ENCODE results near the gene DESI1. TPM values are rescaled to one million over a fixed set of nuclear protein-coding genes. Genes with fewer than 3 reads are reported as not detected.
"Not testable (repeated sequence)": the region's sequence is repeated elsewhere in the genome, so short reads cannot be mapped to it uniquely, and the experiment has no call there.

Gene DESI1
- total RNA-seq, 2 donors from 2014 or later, result 16.3 to 19.1 TPM

DNA sequence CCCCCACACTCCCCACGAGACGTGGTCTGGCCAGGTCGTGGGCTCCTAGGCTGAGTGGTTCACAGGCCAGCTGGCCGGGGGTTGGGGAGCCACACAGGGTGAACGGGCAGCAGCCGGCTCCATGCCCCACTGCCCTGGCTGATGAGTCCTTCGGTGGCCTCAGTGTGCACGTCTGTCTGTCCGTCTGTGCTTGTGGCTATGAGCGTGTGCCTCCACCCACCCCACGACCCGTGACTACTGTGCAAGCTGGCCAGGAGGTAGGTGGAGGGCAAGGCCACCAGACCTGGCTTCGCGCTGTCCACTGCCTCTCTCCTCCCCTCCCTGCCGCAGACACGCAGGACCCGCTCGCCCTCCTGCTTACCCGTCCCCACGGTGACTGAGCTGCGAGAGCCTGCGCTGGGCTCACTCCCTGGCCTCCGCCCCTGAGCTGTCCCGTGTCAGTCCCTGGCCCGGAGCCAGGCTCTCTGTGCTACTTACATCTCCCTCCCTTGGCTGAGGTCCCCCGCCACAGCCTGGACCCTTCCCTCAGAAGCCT lies 45.9 kb downstream of the DESI1 start:
- Mint-ChIP-seq H3K4me1 (peaks cover 8% of the 10 kb centered on the region), H3K36me3 (ENCODE audit: low read depth) (peaks cover 2% of the 10 kb centered on the region), H3K4me3 (no peak overlapping the region), H3K27me3 (no peaks in the 10 kb centered on the region), H3K27ac (no peak overlapping the region)
- H3K9me3 ChIP-seq (ENCODE audit: control insufficient read depth, low read length, poor library complexity, severe bottlenecking), result no peaks in the 10 kb centered on the region
- DNase-seq, result no peak
- no peak for ATAC-seq

GRCh38 chr22:41573677-41574076 lies 47.2 kb downstream of the DESI1 start:
- no peaks in the 10 kb centered on the region for H3K36me3 Mint-ChIP-seq (ENCODE audit: low read depth)
- H3K27ac Mint-ChIP-seq, result no peak overlapping the region
- H3K4me1 Mint-ChIP-seq, result peaks cover 8% of the 10 kb centered on the region
- DNase-seq, result no peak
- no peaks in the 10 kb centered on the region for H3K27me3 Mint-ChIP-seq
- H3K9me3 ChIP-seq (ENCODE audit: control insufficient read depth, low read length, poor library complexity, severe bottlenecking), result no peaks in the 10 kb centered on the region
- H3K4me3 Mint-ChIP-seq, result no peak overlapping the region
- no peak for ATAC-seq

DNA sequence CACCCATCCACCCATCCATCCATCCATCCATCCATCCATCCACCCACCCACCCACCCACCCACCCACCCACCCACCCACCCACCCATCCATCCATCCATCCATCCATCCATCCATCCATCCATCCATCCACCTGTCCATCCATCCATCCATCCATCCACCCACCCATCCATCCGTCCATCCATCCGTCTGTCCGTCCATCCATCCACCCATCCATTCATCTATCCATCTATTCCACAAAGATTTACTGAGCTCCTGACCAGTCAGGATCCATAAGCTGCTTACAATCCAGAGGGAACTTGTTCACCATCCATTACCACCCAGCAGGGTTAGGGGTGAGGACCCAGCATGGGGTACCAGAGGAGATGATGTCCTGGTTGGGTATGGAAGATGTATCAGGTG lies 48.5 kb downstream of the DESI1 start:
- not testable (repeated sequence) for H3K4me1 Mint-ChIP-seq; H3K4me3 Mint-ChIP-seq; H3K27ac Mint-ChIP-seq; H3K36me3 Mint-ChIP-seq (ENCODE audit: low read depth); H3K27me3 Mint-ChIP-seq; H3K9me3 ChIP-seq (ENCODE audit: control insufficient read depth, low read length, poor library complexity, severe bottlenecking); ATAC-seq; DNase-seq

DNA sequence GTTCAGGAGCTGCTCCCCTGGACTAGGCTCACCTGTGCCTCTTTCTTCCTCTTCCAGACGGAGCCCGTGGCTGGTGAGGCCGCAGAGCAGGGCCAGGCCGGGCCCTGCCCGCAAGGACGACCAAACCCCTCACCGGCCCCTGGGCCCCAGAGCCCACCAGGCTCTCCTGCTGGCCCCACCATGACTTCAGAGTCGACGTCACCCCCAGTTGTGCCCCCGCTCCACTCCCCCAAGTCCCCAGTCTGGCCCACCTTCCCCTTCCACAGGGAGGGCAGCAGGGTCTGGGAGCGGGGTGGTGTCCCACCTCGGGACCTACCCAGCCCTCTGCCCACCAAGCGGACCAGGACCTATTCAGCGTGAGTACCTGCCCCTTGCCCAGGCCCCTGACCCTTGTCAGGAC lies 49.1 kb downstream of the DESI1 start:
- Mint-ChIP-seq H3K4me1 (peaks cover 4% of the 10 kb centered on the region), H3K27me3 (no peaks in the 10 kb centered on the region), H3K36me3 (ENCODE audit: low read depth) (no peaks in the 10 kb centered on the region), H3K4me3 (no peak overlapping the region), H3K27ac (no peak overlapping the region)
- ATAC-seq (no peak), DNase-seq (no peak)
- no peaks in the 10 kb centered on the region for H3K9me3 ChIP-seq (ENCODE audit: control insufficient read depth, low read length, poor library complexity, severe bottlenecking)

DNA sequence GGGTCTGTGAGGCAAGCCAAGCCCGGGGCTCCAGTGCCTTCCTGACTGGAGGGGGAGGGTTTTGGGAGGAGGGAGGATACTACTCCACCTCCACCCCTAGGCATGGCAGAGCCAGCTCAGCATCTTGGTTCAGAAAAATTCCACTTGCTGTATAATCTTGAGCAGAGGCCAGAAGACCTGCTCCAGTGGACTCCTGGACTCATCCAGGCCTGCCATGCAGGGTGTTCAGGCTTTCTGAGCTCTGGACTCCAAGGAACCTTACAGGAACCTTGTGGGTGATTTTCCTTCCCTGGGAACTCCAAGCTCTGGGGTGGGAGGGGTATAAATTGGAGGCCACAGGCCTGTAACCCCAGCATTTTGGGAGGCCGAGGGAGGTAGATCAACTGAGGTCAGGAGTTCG lies 50.6 kb downstream of the DESI1 start:
- Mint-ChIP-seq H3K36me3 (ENCODE audit: low read depth) (no peaks in the 10 kb centered on the region), H3K27me3 (no peaks in the 10 kb centered on the region), H3K27ac (no peak overlapping the region), H3K4me3 (no peak overlapping the region), H3K4me1 (peaks cover 4% of the 10 kb centered on the region)
- H3K9me3 ChIP-seq (ENCODE audit: control insufficient read depth, low read length, poor library complexity, severe bottlenecking), result no peaks in the 10 kb centered on the region
- ATAC-seq (no peak), DNase-seq (no peak)

GRCh38 chr22:41568811-41569210 lies 52.0 kb downstream of the DESI1 start:
- H3K9me3 ChIP-seq (ENCODE audit: control insufficient read depth, low read length, poor library complexity, severe bottlenecking), result no peaks in the 10 kb centered on the region
- Mint-ChIP-seq H3K27me3 (no peaks in the 10 kb centered on the region), H3K36me3 (ENCODE audit: low read depth) (no peaks in the 10 kb centered on the region), H3K4me1 (peaks cover 4% of the 10 kb centered on the region), H3K4me3 (no peak overlapping the region), H3K27ac (no peak overlapping the region)
- DNase-seq (no peak), ATAC-seq (no peak)

DNA sequence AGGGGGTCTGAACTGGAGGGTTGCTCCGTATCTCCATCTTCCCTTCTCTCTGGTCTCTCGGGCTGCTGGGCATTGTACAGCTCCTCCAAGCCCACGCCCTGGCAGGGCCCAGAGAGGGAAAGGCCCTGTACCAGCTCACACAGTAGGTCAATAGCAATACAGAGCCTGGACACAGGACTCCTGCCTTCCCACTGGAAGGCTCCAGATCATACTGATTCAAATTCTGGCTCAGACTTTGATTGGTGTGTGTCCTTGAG lies 53.4 kb downstream of the DESI1 start:
- ATAC-seq (no peak), DNase-seq (no peak)
- Mint-ChIP-seq H3K36me3 (ENCODE audit: low read depth) (no peaks in the 10 kb centered on the region), H3K27ac (no peak overlapping the region), H3K4me1 (peaks cover 2% of the 10 kb centered on the region), H3K27me3 (peaks cover under 1% of the 10 kb centered on the region), H3K4me3 (no peak overlapping the region)
- no peaks in the 10 kb centered on the region for H3K9me3 ChIP-seq (ENCODE audit: control insufficient read depth, low read length, poor library complexity, severe bottlenecking)

DNA sequence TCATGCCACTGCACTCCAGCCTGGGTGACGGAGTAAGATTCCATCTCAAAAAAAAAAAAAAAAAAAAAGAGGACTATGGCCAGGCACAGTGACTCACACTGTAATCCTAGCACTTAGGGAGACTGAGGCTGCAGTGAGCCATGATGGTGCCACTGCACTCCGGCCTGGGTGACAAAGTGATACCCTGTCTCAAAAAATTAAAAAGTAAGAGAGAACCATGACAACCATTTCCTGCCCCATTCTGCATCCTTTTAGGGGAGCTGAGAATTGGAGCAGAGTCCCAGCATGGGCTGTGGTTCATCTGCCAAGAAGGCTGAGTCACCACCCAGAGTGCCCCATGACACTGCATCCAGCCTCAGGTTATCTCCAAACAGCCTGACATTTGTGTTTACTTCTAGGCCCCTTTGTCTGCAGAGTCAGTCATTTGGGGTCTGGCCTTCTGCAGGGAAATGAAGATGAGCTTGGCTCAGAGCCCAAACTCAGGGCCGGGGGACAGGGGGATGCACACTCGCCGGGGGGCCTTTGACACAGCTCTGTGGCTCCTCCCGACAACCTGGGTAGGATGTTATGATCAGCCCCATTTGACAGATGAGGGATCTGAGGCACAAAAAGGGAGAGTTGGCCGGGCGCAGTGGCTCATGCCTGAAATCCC lies 55.3 kb downstream of the DESI1 start:
- ATAC-seq, result no peak
- Mint-ChIP-seq H3K27me3 (peaks cover 15% of the 10 kb centered on the region), H3K4me1 (no peaks in the 10 kb centered on the region), H3K36me3 (ENCODE audit: low read depth) (no peaks in the 10 kb centered on the region), H3K27ac (no peak overlapping the region), H3K4me3 (no peak overlapping the region)
- no peaks in the 10 kb centered on the region for H3K9me3 ChIP-seq (ENCODE audit: control insufficient read depth, low read length, poor library complexity, severe bottlenecking)
- no peak for DNase-seq

DNA sequence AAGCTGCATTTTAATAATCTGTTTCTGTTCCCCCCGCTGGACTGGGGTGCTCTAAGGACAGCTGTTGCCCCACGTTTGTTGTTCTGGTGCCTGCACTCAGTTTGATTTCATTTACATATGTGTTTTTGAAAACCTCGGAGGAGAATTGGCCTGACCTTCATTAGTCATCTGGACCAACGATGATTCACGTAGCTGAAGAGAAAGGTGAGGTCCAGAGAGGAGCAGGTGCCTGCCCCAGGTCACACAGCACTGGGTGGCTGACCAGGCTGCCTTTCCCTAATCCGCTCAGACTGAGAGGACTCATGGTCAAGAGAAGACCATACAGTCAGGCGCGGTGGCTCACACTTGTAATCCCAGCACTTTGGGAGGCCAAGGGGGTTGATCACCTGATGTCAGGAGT lies 56.3 kb downstream of the DESI1 start:
- no peak for DNase-seq
- H3K9me3 ChIP-seq (ENCODE audit: control insufficient read depth, low read length, poor library complexity, severe bottlenecking), result no peaks in the 10 kb centered on the region
- no peaks in the 10 kb centered on the region for H3K4me1 Mint-ChIP-seq
- peaks cover 21% of the 10 kb centered on the region for H3K27me3 Mint-ChIP-seq
- no peak overlapping the region for H3K4me3 Mint-ChIP-seq
- no peaks in the 10 kb centered on the region for H3K36me3 Mint-ChIP-seq (ENCODE audit: low read depth)
- H3K27ac Mint-ChIP-seq, result no peak overlapping the region
- no peak for ATAC-seq

DNA sequence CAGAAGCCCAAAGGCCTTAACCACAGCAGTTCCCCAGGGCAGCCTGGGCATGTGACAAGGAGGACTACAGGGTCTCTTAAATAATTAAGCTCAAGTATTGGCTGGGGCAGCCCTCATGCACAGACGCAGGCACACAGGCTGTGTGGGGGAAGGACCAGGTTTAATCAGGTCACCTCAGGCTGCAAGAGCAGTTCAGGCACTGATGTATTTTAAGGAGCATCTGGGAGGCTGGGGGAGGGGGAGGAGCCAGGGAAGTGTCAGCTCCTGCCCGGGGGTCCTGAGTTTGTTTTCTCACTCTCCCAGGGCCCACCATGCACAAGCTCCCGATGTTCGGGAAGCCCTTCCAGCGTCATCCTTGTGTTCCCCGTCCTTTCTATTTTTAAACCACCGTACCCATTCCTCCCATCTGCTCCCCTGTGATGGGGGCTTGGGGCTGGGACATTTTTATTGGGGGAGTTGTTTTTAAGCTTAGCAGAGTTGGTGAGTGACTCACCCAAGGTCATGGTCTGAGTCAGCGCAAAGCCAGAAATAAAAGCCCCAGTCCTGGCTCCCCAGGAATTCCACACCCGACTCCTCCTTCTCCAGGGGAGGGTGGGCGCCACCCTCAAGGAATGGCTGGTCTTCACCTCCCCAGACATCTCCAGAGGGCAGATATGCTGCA lies 57.7 kb downstream of the DESI1 start:
- H3K4me1 Mint-ChIP-seq, result no peaks in the 10 kb centered on the region

GRCh38 chr22:41562461-41562860 lies 58.4 kb downstream of the DESI1 start:
- H3K4me1 Mint-ChIP-seq, result no peaks in the 10 kb centered on the region
- no peaks in the 10 kb centered on the region for H3K9me3 ChIP-seq (ENCODE audit: control insufficient read depth, low read length, poor library complexity, severe bottlenecking)
- DNase-seq (no peak), ATAC-seq (no peak)
- H3K4me3 Mint-ChIP-seq, result no peak overlapping the region
- no peak overlapping the region for H3K27ac Mint-ChIP-seq
- no peaks in the 10 kb centered on the region for H3K36me3 Mint-ChIP-seq (ENCODE audit: low read depth)
- peaks cover 26% of the 10 kb centered on the region for H3K27me3 Mint-ChIP-seq

More for the DNA sequence above, 57.7 kb downstream of the DESI1 start:
- ATAC-seq (no peak), DNase-seq (no peak)
- Mint-ChIP-seq H3K36me3 (ENCODE audit: low read depth) (no peaks in the 10 kb centered on the region), H3K27me3 (peaks cover 21% of the 10 kb centered on the region), H3K27ac (no peak overlapping the region), H3K4me3 (no peak overlapping the region)
- H3K9me3 ChIP-seq (ENCODE audit: control insufficient read depth, low read length, poor library complexity, severe bottlenecking), result no peaks in the 10 kb centered on the region

- no peak for ATAC-seq
- H3K9me3 ChIP-seq (ENCODE audit: control insufficient read depth, low read length, poor library complexity, severe bottlenecking), result no peaks in the 10 kb centered on the region
- H3K36me3 Mint-ChIP-seq (ENCODE audit: low read depth), result no peaks in the 10 kb centered on the region
- H3K4me1 Mint-ChIP-seq, result no peaks in the 10 kb centered on the region
- no peak overlapping the region for H3K27ac Mint-ChIP-seq
- no peak for DNase-seq
- H3K27me3 Mint-ChIP-seq, result peaks cover 29% of the 10 kb centered on the region
- no peak overlapping the region for H3K4me3 Mint-ChIP-seq
Measured at GRCh38 chr22:41561788-41562187, 59.1 kb downstream of the DESI1 start.

GRCh38 chr22:41561335-41561734 lies 59.5 kb downstream of the DESI1 start:
- DNase-seq, result no peak
- Mint-ChIP-seq H3K27me3 (peaks cover 33% of the 10 kb centered on the region), H3K27ac (no peak overlapping the region), H3K36me3 (ENCODE audit: low read depth) (no peaks in the 10 kb centered on the region), H3K4me3 (no peak overlapping the region), H3K4me1 (peaks cover 1% of the 10 kb centered on the region)
- H3K9me3 ChIP-seq (ENCODE audit: control insufficient read depth, low read length, poor library complexity, severe bottlenecking), result no peaks in the 10 kb centered on the region
- ATAC-seq, result no peak

DNA sequence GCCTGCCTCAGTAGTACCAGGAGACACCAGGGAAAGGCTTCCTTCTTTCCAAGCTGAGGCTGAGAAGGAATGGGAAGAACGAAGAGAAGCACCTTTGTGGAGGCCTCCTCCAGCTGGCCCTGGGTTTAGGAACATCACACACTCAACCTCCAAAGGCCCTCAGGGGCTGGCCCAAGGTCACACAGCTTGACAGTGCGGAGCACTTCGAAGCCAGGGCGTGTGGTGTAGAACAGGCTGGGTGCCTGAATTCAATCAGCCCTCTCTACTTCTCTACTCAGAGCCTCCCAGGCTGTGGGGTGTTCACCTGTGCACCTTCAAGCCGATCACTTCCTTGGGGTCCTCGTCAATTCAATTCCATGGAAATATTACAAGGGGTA lies 60.8 kb downstream of the DESI1 start:
- peaks cover 39% of the 10 kb centered on the region for H3K27me3 Mint-ChIP-seq
- DNase-seq (no peak), ATAC-seq (no peak)
- H3K27ac Mint-ChIP-seq, result peak overlapping the region; percentile 6
- H3K36me3 Mint-ChIP-seq (ENCODE audit: low read depth), result no peaks in the 10 kb centered on the region
- no peaks in the 10 kb centered on the region for H3K9me3 ChIP-seq (ENCODE audit: control insufficient read depth, low read length, poor library complexity, severe bottlenecking)
- H3K4me3 Mint-ChIP-seq, result no peak overlapping the region
- H3K4me1 Mint-ChIP-seq, result peaks cover 3% of the 10 kb centered on the region
